ENCODE data around the gene DDIT3. TPM values are rescaled to one million over a fixed set of nuclear protein-coding genes. Genes with fewer than 3 reads are reported as not detected.

The DDIT3 gene
- total RNA-seq, 1 donor from 2014 or later: 17.7 TPM

- Mint-ChIP-seq H3K4me3 (no peak overlapping the region), H3K36me3 (no peaks in the 10 kb centered on the region), H3K4me1 (ENCODE audit: unreplicated experiment) (peaks cover 5% of the 10 kb centered on the region), H3K27ac (no peak overlapping the region), H3K27me3 (peaks cover 39% of the 10 kb centered on the region), H3K9me3 (no peaks in the 10 kb centered on the region)
- TF ChIP-seq CTCF (conservative IDR thresholded peaks at IDR 0.05): no peak
- no peak for DNase-seq (ENCODE audit: extremely low spot score, unreplicated experiment)
These were observed 52.4 kb downstream of the DDIT3 start for GRCh38 chr12:57467915-57468314.

DNA sequence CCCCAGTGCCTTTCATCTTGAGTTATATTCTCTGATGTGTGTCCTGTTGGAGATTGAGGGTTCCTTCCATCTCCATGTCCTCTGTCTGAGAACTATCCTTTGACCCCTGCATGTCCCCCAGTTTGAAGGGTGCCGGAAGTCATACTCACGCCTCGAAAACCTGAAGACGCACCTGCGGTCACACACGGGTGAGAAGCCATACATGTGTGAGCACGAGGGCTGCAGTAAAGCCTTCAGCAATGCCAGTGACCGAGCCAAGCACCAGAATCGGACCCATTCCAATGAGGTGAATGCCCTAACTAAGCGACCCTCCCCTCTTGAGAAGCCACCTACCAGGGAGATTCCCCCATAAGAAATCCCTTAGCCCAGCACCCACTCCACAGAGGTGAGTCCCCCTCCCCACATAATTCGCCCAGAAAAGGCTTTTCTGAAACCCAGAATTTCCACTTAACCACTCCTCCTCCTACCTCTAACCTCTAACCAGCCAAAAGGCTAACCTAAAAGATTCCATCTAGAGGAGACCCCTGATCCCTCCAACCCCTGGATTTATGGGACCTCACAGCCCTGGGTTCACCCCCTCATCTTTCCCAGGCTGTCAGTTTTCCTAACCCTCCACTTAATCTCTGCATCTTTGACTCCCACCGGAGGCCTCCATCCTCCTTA, 53.0 kb downstream of the DDIT3 start:
- H3K27ac Mint-ChIP-seq: no peak overlapping the region
- TF ChIP-seq CTCF (conservative IDR thresholded peaks at IDR 0.05): no peak
- H3K27me3 Mint-ChIP-seq: peaks cover 39% of the 10 kb centered on the region
- peaks cover 11% of the 10 kb centered on the region for H3K4me1 Mint-ChIP-seq (ENCODE audit: unreplicated experiment)
- no peak overlapping the region for H3K4me3 Mint-ChIP-seq
- H3K9me3 Mint-ChIP-seq: no peaks in the 10 kb centered on the region
- DNase-seq (ENCODE audit: extremely low spot score, unreplicated experiment): no peak
- H3K36me3 Mint-ChIP-seq: no peaks in the 10 kb centered on the region

Small RNA genes lying within 50 kb of the gene (microRNA-seq; reads per million reads assigned to microRNA genes)
- gene MIR616 (not detected), gene MIR6758 (not detected)

Other genes starting within 250 kb of the DDIT3 start
- gene R3HDM2, start 89.5 kb downstream of the DDIT3 start, total RNA-seq (ENCODE audit: low replicate concordance): 49.1 and 59.0 TPM in 2 replicates
- gene INHBC, start 85.7 kb downstream of the DDIT3 start, total RNA-seq (ENCODE audit: low replicate concordance): not detected in 2 replicates
- gene INHBE, start 65.2 kb downstream of the DDIT3 start, total RNA-seq (ENCODE audit: low replicate concordance): 0.27 and 0.29 TPM in 2 replicates
- 3.5 and 22.7 TPM in 2 replicates for gene GLI1, start 60.7 kb downstream of the DDIT3 start, total RNA-seq (ENCODE audit: low replicate concordance)
- 0.52 and 1.8 TPM in 2 replicates for gene ARHGAP9, start 40.6 kb downstream of the DDIT3 start, total RNA-seq (ENCODE audit: low replicate concordance)
- gene MARS1, start 32.4 kb downstream of the DDIT3 start, total RNA-seq (ENCODE audit: low replicate concordance): 200 and 211 TPM in 2 replicates
- gene MBD6, start 2.3 kb upstream of the DDIT3 start, total RNA-seq (ENCODE audit: low replicate concordance): 87.5 and 94.7 TPM in 2 replicates
- 119 and 126 TPM in 2 replicates for gene DCTN2, start 26.7 kb upstream of the DDIT3 start, total RNA-seq (ENCODE audit: low replicate concordance)
- 1.4 and 4.4 TPM in 2 replicates for gene KIF5A, start 29.5 kb upstream of the DDIT3 start, total RNA-seq (ENCODE audit: low replicate concordance)
- 27.6 and 35.6 TPM in 2 replicates for gene PIP4K2C, start 70.7 kb upstream of the DDIT3 start, total RNA-seq (ENCODE audit: low replicate concordance)
- gene DTX3, start 84.3 kb upstream of the DDIT3 start, total RNA-seq (ENCODE audit: low replicate concordance): 21.5 and 65.5 TPM in 2 replicates
- 4.7 and 34.6 TPM in 2 replicates for gene ARHGEF25, start 90.9 kb upstream of the DDIT3 start, total RNA-seq (ENCODE audit: low replicate concordance)
- 0.64 and 5.9 TPM in 2 replicates for gene B4GALNT1, start 112.7 kb upstream of the DDIT3 start, total RNA-seq (ENCODE audit: low replicate concordance)
- 222 and 236 TPM in 2 replicates for gene OS9, start 173.6 kb upstream of the DDIT3 start, total RNA-seq (ENCODE audit: low replicate concordance)
- 0.33 and 4.1 TPM in 2 replicates for gene AGAP2, start 218.2 kb upstream of the DDIT3 start, total RNA-seq (ENCODE audit: low replicate concordance)
- 34.8 and 40.8 TPM in 2 replicates for gene TSPAN31, start 224.5 kb upstream of the DDIT3 start, total RNA-seq (ENCODE audit: low replicate concordance)
- gene CDK4, start 231.8 kb upstream of the DDIT3 start, total RNA-seq (ENCODE audit: low replicate concordance): 124 and 193 TPM in 2 replicates
- 15.0 and 20.1 TPM in 2 replicates for gene MARCHF9, start 234.6 kb upstream of the DDIT3 start, total RNA-seq (ENCODE audit: low replicate concordance)
- gene CYP27B1, start 246.6 kb upstream of the DDIT3 start, total RNA-seq (ENCODE audit: low replicate concordance): 1.4 and 2.2 TPM in 2 replicates